Activated naive CD4-positive, alpha-beta T cell treated with Interleukin-2 at 50 U/mL for 16 hours (primary cell): Measurements from ENCODE around the gene SLAIN2.

Source experiments
- DNase-seq: peaks from one replicate; pipeline ENCODE4 v3.0.0-alpha.2; 2020

The SLAIN2 gene

GRCh38 chr4:48334900-48335384 is 6.4 kb upstream of the SLAIN2 start:
- DNase-seq = no peak

- no peak for DNase-seq
Measured at GRCh38 chr4:48336146-48336870, 5.0 kb upstream of the SLAIN2 start.

DNA sequence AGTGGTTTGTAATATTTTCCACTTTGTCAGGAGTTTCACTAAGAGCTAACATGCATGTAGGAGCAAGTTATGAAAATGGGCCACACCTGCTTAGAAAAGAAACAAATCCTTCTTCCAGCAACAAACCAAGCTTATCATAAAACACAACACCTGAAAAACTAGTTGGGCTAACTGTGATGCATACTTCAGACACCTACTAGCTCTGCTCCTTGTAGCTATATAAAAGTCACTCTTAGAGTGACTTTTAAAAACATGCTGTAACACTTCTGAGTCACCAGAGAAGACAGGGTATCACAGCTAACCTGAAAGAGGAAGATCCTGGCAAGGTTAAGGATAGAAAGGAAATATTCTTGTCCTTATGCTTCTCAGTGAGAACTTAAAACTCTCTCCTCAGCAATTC is 3.6 kb upstream of the SLAIN2 start:
- no peak for DNase-seq

- DNase-seq = no peak
Measured at GRCh38 chr4:48339642-48340041, 1.7 kb upstream of the SLAIN2 start.

DNA sequence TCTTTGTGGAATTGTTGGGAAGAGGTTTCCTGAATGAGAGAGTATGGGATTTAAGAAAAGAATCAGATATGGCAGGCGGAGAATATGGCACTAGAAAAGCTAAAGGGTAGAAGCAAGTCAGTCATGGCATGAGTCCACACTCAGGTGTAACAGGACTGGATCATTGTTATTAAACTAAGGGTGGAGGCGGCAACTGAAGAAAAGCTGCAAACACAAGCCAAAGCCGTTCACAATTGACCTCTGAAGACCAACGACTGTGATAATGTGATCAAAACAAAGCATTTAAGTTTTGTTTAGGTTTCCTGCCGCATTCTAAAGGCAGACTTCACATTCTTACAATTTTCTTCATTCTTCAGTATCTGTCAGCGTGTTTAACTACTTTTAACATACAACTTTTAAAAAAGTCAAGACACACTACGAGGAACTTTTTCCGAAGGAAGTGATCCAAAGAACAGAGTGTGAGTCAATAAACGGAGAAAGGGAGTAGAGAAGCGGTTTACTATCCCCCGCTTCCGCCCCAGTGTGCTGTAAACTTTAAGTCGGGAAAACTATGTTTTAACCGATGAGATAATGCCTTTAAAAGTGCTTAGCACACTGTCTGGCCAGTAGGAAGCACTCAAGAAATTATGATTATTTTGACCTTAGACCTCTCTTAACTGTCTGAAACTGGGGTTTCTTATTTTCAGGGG is 909 bp upstream of the SLAIN2 start:
- DNase-seq = no peak

DNA sequence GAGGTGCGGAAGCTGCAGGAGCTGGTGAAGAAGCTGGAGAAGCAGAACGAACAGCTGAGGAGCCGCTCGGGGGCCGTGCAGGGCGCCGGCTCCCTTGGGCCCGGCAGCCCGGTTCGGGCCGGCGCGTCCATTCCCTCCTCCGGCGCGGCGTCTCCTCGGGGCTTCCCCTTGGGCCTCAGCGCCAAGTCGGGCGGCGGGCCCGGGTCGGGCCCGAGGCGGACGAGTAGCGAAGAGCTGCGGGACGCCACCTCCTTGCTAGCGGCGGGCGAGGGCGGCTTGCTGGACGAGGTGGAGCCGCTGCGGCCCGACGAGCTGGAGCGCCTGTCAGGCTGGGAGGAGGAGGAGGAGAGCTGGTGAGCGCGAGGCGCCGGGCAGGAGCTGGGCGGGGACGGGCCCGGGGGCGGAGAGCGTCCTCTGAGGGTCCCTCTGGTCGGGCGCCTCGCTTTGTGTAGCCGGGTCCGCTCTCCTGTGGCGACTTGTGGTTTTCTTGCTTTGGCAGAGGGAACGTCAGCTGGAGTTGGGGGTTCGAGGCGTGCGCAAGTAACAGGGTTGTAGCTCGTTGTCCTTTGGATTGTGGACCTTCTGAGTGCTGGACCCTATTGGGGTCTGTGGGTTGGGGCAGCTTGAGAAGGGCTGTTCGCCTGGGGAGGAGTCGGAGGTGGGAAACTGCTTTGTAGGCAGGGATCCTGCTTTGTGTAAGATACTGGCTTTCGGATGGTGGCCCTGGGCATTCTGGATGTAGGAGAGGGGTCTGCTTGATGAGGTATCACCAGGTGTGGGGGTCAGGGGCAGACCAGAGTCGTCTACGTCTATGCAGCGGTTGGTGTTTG is 662 bp downstream of the SLAIN2 start:
- DNase-seq = peak; percentile 49

- DNase-seq = no peak
Measured at GRCh38 chr4:48342606-48342880, 1.2 kb downstream of the SLAIN2 start.

DNA sequence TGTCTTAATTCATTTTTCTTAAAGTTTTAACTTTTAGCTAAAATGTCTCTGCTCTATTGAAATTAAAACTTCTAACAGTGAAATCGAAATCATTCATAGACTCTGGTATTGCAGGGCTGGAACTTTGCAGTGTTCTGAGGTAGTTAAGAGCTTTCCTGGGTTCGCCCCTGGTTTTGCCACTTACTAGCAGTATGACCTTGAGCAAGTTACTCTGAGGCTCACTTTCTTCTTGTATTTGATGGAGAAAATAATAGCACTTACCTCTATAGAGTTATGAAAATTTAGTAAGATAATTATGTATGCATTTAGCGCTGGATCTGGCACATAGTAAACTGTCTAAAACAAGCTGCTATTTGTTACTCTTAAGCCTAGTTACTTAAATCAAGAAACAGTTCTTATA is 1.7 kb downstream of the SLAIN2 start:
- DNase-seq = no peak

DNA sequence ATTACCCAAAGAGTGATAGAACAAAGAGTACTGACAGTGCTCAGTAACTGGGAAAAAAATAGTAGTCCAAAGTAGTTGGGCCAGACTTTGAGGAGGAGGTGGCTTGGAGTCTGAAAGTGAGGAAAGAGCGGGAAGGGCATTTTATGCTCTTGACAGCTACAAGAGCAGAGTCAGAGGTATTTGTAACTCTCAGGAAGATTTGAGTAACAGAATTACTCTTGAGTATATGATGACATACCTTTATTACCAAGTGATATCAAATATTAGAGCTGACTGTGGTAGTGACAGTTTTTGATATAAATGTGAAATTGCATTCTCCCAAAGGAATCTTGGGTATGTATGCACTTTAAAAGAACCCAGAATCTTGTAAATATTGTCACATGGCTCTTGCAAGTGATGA is 2.2 kb downstream of the SLAIN2 start:
- no peak for DNase-seq

GRCh38 chr4:48345542-48345941 is 4.2 kb downstream of the SLAIN2 start:
- DNase-seq = no peak

- no peak for DNase-seq
Measured at GRCh38 chr4:48346594-48346993, 5.3 kb downstream of the SLAIN2 start.

DNA sequence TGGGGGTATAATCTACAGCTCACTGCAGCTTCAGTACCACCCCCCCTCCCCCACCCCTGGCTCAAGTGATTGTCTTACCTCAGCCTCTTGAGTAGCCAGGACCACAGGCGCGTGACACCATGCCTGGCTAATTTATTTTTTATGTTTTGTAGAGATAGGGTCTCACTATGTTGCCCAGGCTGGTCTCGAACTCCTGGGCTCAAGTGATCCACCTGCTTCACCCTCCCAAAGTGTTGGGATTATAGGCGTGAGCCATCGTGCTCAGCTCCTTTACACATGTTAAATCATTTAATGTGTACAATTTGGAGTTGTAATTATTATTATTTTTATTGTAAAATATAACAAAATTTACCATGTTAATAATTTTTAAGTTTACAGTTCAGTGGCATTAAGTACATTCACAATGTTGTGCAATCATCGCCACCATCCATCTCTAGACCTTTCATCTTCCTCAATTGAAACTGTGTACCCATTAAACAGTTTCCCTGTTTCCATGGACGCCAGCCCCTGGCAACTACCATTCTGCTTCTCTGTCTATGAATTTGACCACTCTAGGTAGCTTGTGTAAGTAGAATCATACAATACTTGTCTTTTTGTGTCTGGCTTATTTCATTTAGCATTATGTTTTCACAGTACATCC is 6.1 kb downstream of the SLAIN2 start:
- DNase-seq = no peak

GRCh38 chr4:48350871-48351270 is 9.5 kb downstream of the SLAIN2 start:
- DNase-seq = no peak

- DNase-seq = no peak
Measured at GRCh38 chr4:48352793-48353192, 11.5 kb downstream of the SLAIN2 start.

- DNase-seq = no peak
Measured at GRCh38 chr4:48356355-48356754, 15.0 kb downstream of the SLAIN2 start.

- no peak for DNase-seq
Measured at GRCh38 chr4:48360285-48361011, 19.1 kb downstream of the SLAIN2 start.

DNA sequence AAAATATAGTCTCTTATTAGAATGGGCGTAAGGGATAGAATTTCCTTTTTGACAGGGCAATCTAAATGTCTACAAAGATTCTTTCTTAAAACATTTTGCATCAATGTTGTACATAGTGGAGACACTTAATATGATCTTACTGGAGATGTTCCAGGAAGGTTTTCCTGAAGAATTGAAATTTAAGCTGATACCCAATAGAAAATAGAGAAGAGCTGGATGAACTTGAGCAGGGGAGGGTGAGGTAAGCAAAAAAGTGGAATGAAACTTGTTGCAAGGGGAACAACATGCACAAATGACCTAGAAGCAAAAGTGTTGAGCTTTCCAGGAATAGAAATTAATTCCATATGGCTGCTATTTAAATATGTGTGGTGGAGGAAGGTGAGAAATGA is 19.7 kb downstream of the SLAIN2 start:
- DNase-seq = no peak

- DNase-seq = no peak
Measured at GRCh38 chr4:48366611-48367010, 25.3 kb downstream of the SLAIN2 start.

DNA sequence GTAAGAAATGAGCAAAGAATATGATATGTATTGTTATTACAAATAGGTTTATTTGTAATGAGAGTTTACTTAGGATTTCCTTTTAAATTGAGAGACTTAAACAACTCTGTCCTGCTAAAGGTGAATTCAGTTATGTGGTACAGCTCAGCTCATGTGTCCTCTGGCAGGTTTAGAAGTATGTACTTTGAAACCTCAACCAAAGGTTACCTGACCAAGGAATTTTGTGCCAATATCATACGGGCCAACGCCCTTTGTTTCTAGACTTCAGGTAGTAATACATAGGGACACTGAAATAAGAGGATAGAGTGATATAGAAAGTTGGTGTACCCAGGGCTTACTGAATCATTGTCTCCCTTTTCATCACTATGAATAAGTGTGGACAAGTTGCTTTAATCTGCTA is 25.7 kb downstream of the SLAIN2 start:
- DNase-seq = no peak

DNA sequence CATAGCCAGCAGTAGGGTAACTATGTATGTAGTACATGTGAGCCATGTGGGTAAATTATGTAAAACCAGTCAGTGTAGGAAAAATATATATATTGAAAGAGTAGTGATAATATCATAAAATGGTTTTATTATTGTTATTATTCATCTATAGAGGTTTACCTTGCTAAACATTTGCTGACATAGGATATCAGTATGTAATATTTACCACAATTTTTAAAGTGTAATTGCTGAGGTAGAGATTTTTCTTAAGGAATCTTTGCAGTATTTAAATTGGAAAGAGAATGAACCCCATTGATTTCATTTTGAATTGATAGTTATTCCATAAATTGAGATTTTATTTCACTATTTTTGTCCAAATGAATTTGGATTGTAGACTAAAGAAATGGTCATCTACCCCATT is 27.1 kb downstream of the SLAIN2 start:
- DNase-seq = no peak

DNA sequence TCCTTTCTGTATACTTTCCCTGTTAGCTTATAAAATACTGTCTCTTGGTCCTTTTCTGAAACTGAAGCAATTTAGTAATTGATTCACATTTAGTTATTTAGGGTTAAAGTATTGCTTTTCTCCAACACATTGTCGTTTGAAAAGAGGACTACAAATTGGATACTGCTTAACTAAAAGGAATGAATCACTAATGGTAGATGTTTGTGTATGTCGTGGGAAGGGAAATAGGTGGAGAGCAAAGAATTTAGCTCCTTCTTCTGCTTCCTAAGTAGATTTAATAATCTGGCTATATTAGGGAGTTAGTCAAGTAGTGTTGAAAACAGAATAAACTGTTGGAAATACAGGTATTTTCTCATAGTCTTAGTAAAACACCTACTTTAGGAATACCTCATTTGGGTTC is 27.9 kb downstream of the SLAIN2 start:
- DNase-seq = no peak

DNA sequence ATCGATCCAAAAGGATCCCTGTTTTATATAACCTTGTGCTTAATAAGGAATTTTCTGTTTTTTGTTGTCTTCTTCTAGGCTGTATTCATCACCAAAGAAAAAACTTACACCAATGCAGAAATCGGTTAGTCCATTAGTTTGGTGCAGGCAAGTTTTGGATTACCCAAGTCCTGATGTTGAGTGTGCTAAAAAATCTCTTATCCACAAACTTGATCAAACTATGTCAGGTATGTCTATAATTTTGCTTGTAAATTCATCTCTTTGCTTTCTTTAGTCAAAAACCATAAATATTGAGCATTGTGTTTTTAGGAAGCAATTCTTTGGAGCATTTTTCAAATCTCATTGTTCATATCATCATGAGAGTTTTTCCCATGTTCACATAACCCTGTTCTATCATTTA is 28.4 kb downstream of the SLAIN2 start:
- DNase-seq = no peak
